IPS DF 6.9 (cell line): ENCODE measurements around the gene NCAPG.
"Not testable (repeated sequence)": the region's sequence is repeated elsewhere in the genome, so short reads cannot be mapped to it uniquely, and the experiment has no call there.

ENCODE experiments used
- DNase-seq: peaks from one replicate; pipeline ENCODE4 v3.0.0-alpha.2; 2013; ENCODE audit warnings: low read depth, low spot score
- H3K27ac ChIP-seq: one replicate; pipeline ENCODE4 v1.5.1; 2013; ENCODE audit warnings: low read length, control low read depth
- H3K27me3 ChIP-seq: 2 replicates; pipeline ENCODE4 v1.6.1; 2013; ENCODE audit warnings: mild to moderate bottlenecking, low read length; ENCODE audit not compliant: control insufficient read depth, insufficient read depth
- H3K36me3 ChIP-seq: 2 replicates; pipeline ENCODE4 v1.6.1; 2013; ENCODE audit warnings: low read length; ENCODE audit not compliant: control insufficient read depth, insufficient read depth
- H3K4me1 ChIP-seq: 2 replicates; pipeline ENCODE4 v1.6.1; 2013; ENCODE audit warnings: low read length; ENCODE audit not compliant: control insufficient read depth, insufficient read depth
- H3K4me3 ChIP-seq: 2 replicates; pipeline ENCODE4 v1.5.1; 2013; ENCODE audit warnings: mild to moderate bottlenecking, low read length
- H3K9me3 ChIP-seq: 2 replicates; pipeline ENCODE4 v1.6.1; 2013; ENCODE audit warnings: low read length, inconsistent platforms; ENCODE audit not compliant: control insufficient read depth, insufficient read depth
- WGBS: extraction: QIAGEN DNeasy Blood & Tissue Kit; methylation state at CpG from one replicate; pipeline ENCODE4 v1.1.7; 2013; ENCODE audit warnings: mixed read lengths, missing lambda C conversion rate; ENCODE audit not compliant: insufficient read length, insufficient coverage; 5-methylcytosine and 5-hydroxymethylcytosine counted together

The NCAPG gene

GRCh38 chr4:17823871-17824669 is 13.3 kb downstream of the NCAPG start:
- WGBS: no CpG with 5 or more reads among the region's 1 CpG
- no peaks in the 10 kb centered on the region for H3K27me3 ChIP-seq
- no peaks in the 10 kb centered on the region for H3K4me1 ChIP-seq
- no peak for DNase-seq
- no peaks in the 10 kb centered on the region for H3K9me3 ChIP-seq
- peaks cover 3% of the 10 kb centered on the region; the same call in 1 of the 2 replicates for H3K36me3 ChIP-seq
- no peak overlapping the region for H3K27ac ChIP-seq
- no peak overlapping the region for H3K4me3 ChIP-seq

GRCh38 chr4:17846266-17846665 is 35.5 kb downstream of the NCAPG start:
- Histone ChIP-seq H3K4me1 (no peaks in the 10 kb centered on the region), H3K4me3 (no peak overlapping the region), H3K36me3 (no peaks in the 10 kb centered on the region; the same call in 1 of the 2 replicates), H3K27ac (no peak overlapping the region), H3K9me3 (no peaks in the 10 kb centered on the region), H3K27me3 (no peaks in the 10 kb centered on the region)
- no peak for DNase-seq
- no CpG with 5 or more reads among the region's 2 CpGs for WGBS

- not testable (repeated sequence) for H3K9me3 ChIP-seq, H3K36me3 ChIP-seq, H3K4me3 ChIP-seq, DNase-seq, H3K27ac ChIP-seq, H3K27me3 ChIP-seq, H3K4me1 ChIP-seq
- WGBS: no CpG with 5 or more reads among the region's 1 CpG
Measured at GRCh38 chr4:17850295-17850694, 39.5 kb downstream of the NCAPG start.

DNA sequence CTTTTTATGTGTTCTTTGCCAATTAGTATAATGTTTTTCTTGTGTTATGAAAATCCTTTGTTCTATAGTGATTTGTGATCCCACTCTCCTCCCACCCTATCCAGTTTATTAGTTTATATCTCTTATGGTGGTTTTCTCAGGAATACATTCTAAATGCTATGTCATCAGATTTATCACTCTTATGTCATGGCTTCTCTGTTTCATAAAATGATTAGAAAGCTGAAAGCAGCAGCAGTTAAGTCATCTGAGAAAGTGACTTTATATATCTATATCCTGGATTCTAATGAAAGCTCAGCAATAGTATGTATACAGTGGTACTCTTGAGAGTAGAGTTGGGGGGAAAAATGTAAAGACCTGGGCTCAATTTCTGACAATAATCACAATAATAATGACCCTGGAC is 41.2 kb downstream of the NCAPG start:
- Histone ChIP-seq H3K27ac (no peak overlapping the region), H3K4me3 (no peak overlapping the region), H3K36me3 (no peaks in the 10 kb centered on the region), H3K9me3 (no peaks in the 10 kb centered on the region), H3K27me3 (no peaks in the 10 kb centered on the region), H3K4me1 (no peaks in the 10 kb centered on the region)
- no peak for DNase-seq

DNA sequence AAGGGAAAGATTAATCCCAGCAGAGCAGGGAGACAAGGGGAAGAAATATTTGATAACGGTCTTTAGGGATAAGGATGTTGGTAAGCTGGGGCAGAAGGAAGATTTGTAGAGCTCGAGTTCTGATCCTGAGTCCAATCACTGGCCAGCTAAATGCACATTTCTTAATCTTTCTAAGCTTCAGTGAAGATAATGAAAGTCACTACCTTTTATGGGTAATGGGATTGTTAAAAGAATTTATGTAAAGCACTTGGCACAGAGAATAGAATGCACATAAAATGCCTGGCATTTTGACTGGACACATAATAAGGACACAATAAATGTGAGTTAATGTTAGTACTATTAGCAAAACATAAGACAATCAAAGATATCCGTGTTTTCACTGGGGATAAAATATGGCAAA is 43.3 kb downstream of the NCAPG start:
- H3K9me3 ChIP-seq: no peaks in the 10 kb centered on the region
- H3K4me3 ChIP-seq: no peak overlapping the region
- no peaks in the 10 kb centered on the region for H3K27me3 ChIP-seq
- H3K36me3 ChIP-seq: no peaks in the 10 kb centered on the region
- no CpG with 5 or more reads among the region's 3 CpGs for WGBS
- no peak overlapping the region for H3K27ac ChIP-seq
- no peak for DNase-seq
- no peaks in the 10 kb centered on the region for H3K4me1 ChIP-seq

DNA sequence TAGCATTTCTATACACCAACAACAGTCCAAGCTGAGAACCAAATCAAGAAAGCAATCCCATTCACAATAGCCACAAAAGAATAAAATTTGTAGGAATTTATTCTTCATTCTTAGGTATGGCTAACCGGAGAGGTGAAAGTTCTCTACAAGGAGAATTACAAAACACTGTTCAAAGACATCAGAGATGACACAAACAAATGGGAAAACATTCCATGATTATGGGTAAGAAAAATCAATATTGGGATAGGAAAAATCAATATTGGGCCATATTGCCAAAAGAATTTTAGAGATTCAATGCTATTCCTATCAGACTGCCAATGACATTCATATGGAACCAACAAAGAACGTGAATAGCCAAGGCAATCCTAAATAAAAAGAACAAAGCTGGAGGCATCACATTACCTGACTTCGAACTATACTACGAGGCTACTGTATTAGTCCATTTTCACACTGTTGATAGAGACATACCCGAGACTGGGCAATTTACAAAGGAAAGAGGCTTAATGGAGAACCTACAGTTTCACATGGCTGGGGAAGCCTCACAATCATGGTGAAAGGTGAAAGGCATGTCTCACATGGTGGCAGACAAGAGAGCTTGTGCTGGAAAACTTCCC is 49.1 kb downstream of the NCAPG start:
- Histone ChIP-seq H3K4me1 (no peaks in the 10 kb centered on the region), H3K9me3 (no peaks in the 10 kb centered on the region), H3K27me3 (no peaks in the 10 kb centered on the region), H3K36me3 (no peaks in the 10 kb centered on the region), H3K4me3 (no peak overlapping the region), H3K27ac (no peak overlapping the region)
- no CpG with 5 or more reads among the region's 5 CpGs for WGBS
- DNase-seq: no peak

DNA sequence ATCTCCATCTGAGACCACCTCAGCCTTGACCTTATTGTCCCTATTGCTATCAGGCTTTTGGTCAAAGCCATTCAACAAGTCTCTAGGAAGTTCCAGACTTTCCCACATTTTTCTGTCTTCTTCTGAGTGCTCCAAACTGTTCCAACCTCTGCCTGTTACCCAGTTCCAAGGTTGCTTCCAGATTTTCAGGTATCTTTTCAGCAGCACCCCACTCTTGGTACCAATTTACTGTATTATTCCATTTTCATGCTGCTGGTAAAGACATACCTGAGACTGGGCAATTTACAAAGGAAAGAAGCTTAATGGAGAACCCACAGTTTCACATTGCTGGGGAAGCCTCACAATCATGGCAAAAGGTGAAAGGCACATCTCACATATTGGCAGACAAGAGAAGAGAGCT is 51.1 kb downstream of the NCAPG start:
- not testable (repeated sequence) for H3K36me3 ChIP-seq, H3K4me3 ChIP-seq, H3K27ac ChIP-seq, H3K9me3 ChIP-seq, H3K4me1 ChIP-seq, H3K27me3 ChIP-seq, DNase-seq

DNA sequence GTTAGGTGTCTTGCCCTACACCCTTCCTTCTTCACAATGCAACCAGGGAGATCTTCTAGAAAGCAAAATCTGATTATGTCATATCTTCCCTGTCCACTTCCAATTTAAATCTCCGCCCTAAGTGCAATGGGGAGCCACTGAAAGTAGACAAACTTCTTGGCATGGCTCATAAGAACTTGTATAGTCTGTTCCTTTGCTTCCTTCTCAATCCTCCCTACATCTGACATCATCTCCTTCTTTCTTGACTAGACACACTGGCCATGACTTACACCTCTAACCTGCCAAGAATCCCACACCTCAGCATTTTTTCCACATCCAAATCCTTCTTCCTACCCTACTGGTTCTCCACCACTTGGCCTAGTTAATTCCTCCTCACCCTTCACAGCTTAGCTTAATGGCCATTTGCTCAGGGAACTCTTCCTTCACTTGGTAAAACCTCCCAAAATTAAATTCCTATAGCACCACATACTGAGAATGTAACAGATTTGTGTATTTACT is 55.1 kb downstream of the NCAPG start:
- no peak for DNase-seq
- Histone ChIP-seq H3K27me3 (no peaks in the 10 kb centered on the region), H3K36me3 (no peaks in the 10 kb centered on the region), H3K27ac (no peak overlapping the region), H3K4me1 (no peaks in the 10 kb centered on the region), H3K4me3 (no peak overlapping the region), H3K9me3 (no peaks in the 10 kb centered on the region)
- no CpG with 5 or more reads among the region's 1 CpG for WGBS

DNA sequence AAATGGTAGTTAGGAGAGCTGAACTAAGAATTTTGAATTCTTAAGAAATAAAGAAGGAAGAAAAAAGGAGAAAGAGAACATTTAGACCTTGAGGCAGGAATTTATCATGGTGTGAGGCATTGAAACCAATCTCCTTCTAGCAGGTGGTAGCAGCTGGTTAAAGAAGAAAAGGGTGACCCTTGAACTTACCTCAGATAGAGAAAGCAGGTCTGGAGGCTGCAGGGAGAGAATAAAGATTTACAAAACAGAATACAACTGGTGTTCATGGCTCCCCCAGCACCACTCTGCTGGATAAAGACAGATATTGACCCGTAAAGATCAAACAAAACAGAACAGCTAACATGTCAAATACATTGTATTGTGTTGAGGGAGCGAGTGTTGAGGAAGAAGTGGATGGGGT is 56.0 kb downstream of the NCAPG start:
- H3K36me3 ChIP-seq: no peaks in the 10 kb centered on the region
- no peaks in the 10 kb centered on the region for H3K27me3 ChIP-seq
- no peaks in the 10 kb centered on the region for H3K4me1 ChIP-seq
- no peak overlapping the region for H3K4me3 ChIP-seq
- no peak for DNase-seq
- no peaks in the 10 kb centered on the region for H3K9me3 ChIP-seq
- no peak overlapping the region for H3K27ac ChIP-seq
- WGBS: no CpG with 5 or more reads among the region's 2 CpGs

DNA sequence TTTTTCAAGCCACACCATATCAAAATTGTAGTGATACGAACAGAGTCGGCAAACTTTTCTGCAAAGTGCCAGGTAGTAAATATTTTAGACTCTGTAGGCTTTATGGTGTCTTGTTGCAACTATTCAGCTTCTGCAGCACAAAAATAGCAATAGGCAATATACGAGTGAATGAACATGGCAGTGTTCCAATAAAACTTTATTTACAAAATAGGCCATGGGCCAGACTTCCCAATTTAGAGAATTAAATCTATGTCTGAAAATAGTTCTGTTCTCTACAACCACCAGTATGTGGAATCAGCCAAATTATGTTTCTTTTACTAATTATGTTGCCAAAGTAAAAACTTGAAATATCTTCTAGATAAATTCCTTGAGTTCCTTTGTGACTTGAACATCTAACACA is 56.5 kb downstream of the NCAPG start:
- H3K9me3 ChIP-seq: no peaks in the 10 kb centered on the region
- no peaks in the 10 kb centered on the region for H3K27me3 ChIP-seq
- H3K4me1 ChIP-seq: no peaks in the 10 kb centered on the region
- H3K4me3 ChIP-seq: no peak overlapping the region
- H3K27ac ChIP-seq: no peak overlapping the region
- no CpG with 5 or more reads among the region's 3 CpGs for WGBS
- H3K36me3 ChIP-seq: no peaks in the 10 kb centered on the region
- DNase-seq: no peak

GRCh38 chr4:17869327-17869726 is 58.5 kb downstream of the NCAPG start:
- no peak overlapping the region for H3K4me3 ChIP-seq
- no peaks in the 10 kb centered on the region for H3K36me3 ChIP-seq
- no peak overlapping the region for H3K27ac ChIP-seq
- H3K9me3 ChIP-seq: no peaks in the 10 kb centered on the region
- no CpG with 5 or more reads among the region's 2 CpGs for WGBS
- no peaks in the 10 kb centered on the region for H3K4me1 ChIP-seq
- DNase-seq: no peak
- no peaks in the 10 kb centered on the region for H3K27me3 ChIP-seq
